ENCODE data around the gene LGALS9. TPM values are rescaled to one million over a fixed set of nuclear protein-coding genes. Genes with fewer than 3 reads are reported as not detected.
"Not testable (repeated sequence)": the region's sequence is repeated elsewhere in the genome, so short reads cannot be mapped to it uniquely, and the experiment has no call there.

The LGALS9 gene
- total RNA-seq, 1 experiment from 2014 or later: 113 TPM

DNA sequence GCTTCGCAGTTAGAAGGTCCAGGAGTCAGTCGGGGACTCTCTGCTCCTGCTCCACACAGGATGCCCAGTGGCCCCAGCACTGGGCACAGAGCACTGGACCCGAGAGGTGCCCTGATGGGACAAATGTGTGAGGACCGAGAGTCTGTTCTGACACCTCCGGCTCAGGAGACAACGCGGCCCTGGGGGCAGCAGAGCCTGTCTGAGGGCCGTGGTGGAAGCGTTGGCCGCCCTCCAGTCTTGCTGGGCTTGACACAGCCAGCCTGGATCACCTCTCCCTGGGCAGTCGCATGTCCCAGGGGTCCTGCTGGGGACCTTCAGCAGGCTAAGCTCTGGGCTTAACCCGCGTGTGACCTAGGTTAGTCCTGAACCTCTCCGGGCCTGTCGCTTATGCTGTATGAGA is 23.1 kb downstream of the LGALS9 start:
- DNase-seq (ENCODE audit: low read depth): no peak

DNA sequence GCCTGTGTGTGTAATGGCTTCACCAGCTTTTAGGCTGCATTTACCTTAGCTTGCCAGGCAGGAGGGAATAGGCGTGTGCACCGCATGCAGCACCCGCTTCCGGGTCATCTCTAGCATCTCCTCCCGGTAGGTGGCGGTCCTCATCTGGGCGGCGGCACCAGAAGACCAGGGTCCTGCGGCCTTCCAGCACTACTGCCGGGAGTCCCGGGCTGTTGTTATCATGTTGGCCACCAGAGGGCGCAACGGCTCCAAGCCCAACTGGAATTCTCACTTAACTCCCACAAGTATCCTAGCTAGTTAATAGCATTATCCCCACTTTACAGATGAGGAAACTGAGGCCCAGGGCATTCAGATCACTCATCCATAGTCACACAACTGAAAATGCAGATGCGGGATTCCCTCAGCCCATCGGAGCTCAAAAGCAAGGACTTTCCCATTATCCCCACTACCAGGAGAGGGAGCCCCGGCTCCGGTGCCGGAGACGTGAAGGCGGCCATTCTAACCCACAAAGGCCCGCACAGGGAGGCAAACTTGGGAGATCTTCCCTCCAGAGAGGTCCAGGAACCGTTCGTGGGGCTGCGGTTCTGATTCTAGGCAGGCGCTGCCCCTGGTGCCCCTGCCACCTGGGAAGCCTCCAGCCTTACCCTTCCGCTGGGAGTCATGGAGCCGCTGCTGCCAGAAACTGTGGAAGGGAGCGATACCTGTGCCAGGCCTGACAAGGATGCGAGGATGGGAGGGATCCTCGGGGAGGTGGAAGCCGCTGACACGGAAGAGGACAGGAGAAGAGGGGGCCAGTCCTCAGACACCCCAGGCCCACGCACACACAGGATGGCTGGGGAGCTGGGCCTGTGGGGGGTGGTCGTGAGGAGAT is 23.9 kb downstream of the LGALS9 start:
- DNase-seq (ENCODE audit: low read depth): peak; percentile 56

DNA sequence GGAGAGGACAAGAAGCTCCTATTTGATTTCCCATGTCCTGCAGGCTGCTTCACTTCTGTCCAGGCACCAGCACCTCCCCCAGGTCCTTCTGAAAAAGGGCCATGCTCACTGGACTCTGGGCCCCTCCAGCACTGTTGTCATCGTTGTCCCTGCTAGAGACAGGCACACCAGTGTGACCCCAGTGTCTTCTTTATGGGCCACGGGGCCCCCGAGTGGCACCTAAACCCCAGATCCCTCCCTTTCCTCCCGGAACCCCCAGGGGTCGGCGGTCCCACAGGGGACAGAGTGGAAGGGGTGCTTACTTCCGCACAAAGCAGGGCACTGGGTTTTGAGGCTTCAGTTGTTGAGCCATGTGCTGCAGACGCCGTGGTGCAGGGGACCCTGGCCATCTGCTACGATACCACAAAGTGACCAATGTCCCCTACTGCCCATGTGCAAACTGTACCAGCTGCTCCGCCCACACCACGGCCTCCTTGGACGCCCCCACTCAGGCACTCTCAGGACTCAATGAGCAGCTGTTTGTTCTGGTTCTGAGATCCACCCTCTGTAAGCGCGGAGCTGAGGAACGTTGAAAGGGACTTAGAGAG is 24.6 kb downstream of the LGALS9 start:
- DNase-seq (ENCODE audit: low read depth): not testable (repeated sequence)

DNA sequence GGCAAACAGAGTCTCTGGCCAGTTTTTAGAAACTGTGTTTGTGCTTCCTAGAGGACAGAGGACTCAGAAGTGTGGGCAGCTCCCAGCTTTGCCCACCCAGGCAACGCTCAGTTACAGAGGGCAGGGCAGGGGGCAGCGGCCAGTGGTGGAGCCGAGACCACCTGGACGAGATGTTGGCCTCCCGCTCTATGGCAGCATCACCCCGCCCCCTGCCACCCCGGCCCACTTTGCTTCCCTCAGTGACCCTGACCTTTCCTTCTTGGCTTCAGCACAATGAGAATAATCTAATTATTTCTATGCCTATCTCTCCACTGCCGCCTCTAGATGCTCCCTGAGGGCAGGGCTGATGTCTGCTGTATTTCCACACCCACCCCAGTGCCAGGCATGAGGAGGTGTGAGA is 25.6 kb downstream of the LGALS9 start:
- DNase-seq (ENCODE audit: low read depth): not testable (repeated sequence)

DNA sequence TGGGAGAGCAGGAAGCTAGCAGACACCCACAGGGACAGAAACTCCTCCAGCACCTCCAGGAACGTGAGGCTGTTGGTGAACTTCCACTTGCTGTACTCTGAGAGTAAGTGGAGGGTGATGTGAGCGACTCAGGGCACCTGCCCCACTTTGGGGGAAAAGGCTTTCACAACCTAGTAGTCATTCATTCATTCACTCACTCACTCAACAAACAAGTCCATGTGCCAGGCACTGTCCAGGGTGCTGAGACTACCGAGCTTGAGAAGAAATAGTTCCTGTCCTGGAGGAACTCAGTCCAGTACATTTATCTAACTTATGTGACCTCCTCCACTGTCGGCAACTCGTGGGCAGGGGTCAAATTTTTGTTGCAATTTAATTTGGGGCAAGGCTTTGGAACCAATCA is 26.6 kb downstream of the LGALS9 start:
- no peak for DNase-seq (ENCODE audit: low read depth)

DNA sequence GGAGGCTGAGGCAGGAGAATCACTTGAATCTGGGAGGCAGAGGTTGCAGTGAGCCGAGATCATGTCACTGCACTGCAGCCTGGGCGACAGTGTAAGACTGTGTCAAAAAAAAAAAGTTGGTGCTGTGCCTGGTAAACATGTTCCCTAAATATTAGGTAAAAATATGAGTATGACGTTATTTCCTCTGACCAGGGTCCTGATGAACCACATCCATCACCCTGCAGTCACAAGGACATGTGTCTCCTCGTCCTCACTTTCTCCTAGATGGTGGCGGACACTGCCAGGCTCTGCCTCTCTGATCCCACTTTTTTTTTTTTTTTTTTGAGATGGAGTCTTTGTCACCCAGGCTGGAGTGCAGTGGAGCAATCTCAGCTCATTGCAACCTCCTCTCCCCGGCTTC is 28.7 kb downstream of the LGALS9 start:
- DNase-seq (ENCODE audit: low read depth): no peak

DNA sequence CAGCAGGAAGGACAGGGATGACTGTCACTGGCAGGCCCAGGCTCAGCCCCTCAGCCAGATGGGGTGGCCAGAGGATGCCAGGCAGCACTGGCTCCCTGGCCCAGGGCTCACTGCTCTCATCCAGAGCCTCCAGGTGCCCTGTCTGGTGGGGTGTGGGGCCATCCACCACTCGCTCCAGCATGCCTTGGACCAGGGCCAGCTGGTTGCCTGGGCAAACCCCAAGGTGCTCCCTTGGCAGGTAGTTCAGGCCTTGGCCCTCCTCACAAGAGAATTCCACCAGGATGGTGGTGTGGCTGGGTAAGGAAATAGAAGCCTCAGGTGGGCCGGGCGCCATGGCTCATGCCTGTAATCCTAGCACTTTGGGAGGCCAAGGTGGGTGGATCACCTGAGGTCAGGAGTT is 29.4 kb downstream of the LGALS9 start:
- DNase-seq (ENCODE audit: low read depth): no peak

DNA sequence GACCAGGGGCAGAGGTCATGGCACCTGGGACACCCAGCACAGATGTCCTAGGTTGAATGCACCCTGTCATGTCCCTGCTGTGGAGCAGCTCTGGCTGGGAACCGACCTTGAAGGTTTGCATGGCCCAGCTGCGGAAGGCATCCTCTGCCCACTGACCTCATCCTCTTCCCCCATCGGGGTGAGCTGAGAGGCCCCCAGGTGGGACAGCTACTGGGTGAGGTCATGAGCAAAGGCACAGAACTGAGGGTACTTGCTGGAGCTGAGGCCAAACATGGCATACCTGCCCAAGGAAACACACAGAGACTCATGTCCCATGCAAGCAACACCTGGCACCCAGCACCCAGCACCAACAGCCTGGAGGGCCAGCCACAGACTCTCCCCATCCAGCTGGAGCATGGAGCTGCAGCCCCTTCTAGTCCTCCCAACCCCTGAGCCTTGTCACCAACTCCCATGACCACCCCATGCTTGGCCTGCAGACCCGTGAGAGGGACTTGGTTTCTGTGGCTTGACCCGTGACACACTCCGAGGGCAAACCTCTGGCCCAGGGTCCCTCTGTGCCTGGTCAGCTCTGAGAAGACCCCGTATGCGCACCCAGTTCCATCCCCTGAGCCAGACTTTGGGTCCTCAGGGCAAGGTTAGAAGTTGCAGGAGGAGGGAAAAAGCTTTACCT is 33.1 kb downstream of the LGALS9 start:
- no peak for DNase-seq (ENCODE audit: low read depth)

DNA sequence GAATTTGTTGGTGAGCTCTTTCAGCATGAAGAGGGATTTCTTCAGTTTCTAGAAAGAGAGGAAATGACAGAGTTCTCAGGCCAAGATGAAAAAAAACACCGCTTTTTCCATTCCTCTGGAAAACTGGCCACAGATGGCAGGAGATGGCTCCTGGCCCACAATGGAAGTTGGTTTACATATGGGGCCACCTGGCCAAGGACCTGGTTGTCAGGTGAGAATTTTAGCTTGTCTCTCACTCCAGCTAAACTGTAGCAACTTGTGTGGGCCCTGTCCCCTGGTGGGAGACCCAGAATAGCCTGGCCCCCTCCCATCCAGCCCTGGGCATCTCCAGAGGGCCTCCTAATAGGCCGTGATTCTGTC is 33.6 kb downstream of the LGALS9 start:
- DNase-seq (ENCODE audit: low read depth): no peak

DNA sequence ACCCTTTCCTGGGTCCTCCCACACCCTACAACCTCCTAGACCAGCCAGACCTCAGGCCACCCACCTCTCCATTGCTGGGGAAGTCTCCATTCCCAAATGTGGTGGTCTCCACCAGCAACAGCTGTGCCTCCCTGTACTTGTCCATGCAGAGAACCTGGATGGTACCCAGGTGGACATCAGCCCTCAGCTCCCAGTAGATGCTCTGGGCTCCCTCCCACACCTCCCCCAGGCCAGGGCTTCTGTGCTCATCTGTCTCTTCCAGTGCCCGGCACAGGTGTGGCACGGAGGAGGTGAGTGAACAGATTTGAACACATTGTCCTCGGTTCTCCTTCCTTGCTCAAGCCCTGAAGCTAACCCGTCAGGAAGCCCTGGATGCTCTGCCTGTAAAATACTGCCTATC is 34.6 kb downstream of the LGALS9 start:
- DNase-seq (ENCODE audit: low read depth): no peak

DNA sequence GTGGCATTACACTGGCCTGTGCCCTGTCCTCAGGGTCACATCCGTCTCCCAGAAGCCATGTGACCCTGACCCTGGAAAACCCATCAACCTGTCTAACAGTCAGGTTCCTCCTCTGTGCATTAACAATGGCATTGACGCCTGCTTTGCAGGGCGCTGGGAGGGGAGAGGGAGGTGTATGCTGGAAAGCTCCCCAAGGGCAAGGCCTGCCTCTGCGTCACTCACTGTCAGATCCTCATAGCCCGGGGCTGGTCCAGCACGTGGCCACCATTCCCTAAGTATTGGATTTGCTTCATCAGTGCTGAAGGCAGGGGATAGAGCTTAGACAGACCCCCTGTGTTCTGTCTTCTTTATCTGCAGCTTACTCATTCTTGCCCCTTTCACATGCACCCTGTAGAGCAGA is 35.3 kb downstream of the LGALS9 start:
- DNase-seq (ENCODE audit: low read depth): not testable (repeated sequence)

DNA sequence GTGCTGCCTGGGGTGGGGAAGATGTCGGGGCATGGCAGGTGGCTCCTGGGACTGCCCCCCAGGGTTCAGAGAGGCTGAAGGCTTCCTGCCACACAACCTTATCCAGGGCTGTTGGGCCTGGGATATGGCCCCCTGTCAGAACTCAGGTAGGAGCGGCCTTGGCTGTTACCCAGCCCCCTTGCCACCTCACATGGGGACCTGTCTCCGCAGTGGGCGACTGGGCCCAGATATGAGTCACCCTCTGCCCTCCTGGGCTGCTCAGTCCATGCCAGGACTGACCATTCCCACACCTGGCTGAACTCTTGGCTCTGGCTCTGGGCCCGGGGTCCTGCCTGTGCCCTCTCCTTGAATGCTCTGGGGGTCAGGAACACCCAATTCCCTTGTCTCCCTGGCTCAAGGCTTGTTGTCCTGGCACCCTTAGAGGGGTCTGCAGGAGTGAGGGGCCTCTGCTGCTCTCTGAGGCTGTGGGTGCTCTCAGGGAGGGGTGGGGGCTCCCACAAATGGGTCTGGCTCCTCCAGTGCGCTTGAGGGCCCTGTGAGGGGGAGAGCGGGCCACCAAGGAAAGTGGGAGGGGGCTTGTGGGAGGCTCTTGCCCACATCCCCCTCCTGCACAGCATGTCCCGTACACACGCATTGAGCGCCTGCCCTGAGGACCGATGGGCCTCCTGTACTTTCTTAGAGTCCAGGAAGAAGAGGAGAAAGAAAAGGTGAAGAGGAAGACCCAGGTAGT is 36.0 kb downstream of the LGALS9 start:
- no peak for DNase-seq (ENCODE audit: low read depth)

DNA sequence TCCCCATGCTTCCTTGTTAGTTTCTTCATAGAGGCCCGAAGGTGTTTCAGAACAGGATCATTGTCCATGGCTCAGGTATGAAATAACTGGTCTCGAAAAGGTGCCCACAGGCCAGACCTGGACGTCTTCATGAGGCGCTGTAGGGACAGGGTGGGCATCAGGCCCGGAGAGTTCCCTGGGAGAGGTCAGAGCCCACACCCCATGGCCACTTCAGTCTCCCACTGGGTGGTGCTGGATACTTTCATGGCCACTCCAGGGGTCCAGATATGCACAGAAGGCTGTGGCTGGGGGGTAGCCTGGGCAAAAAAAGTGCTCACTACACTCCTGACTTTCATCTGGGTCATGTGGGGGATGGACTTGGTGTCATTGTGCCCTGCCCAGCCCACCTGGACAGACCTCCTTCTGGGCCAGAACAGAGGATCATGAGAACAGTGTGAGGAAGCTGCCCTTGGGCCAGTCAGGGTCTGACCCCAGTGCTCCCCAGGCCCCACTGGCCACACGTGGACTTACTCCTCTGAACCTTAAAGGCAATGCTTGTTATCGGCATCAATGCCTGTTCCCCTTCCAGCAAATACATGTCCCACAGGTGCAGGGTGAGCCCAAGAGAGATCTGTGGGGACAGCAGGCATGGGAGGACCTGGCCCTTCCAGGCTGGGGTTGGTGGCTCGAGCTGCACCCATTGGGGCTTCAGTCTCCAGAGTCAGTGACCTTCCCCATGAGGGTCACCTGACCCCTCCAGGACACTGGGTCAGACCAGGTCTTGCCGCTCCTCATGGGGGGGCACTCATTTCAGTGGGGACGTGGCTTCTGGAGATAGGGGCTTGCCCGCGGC is 36.9 kb downstream of the LGALS9 start:
- no peak for DNase-seq (ENCODE audit: low read depth)

DNA sequence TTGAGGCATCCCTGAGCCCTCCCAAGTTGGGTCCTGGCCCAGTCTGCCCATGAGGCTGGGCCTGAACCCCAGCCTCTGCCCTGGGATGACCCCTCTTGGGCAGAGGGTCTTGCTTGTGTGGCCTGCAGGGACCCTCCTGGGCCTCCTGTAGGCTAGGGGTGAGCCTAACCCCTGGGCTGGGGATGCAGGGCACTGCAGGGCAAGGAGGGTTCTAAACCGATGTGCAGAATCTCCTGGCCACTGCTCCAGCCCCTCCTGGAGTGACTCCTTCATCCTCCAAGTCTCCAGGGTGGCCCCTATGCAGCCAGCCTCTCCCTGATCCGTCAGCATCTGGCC is 37.5 kb downstream of the LGALS9 start:
- no peak for DNase-seq (ENCODE audit: low read depth)

DNA sequence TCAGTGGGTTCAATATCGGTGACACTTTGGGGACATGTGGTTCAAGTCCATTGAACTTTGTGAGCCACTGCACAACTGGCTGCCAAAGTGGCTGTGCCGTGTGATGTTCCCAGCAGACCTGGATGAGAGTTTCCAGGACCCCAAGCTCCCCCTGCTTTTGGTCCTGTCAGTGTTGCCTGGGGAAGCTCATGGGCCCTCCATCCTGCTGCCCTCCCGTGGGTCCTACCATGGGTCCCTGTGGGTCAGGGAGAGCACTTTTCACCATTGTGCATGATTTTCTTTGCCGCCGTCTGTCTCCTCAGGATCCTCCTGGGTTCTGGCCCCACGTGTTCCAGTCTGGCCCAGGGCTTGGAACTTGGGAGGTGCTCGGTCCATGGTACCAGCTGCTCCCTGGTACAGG is 38.1 kb downstream of the LGALS9 start:
- DNase-seq (ENCODE audit: low read depth): no peak

DNA sequence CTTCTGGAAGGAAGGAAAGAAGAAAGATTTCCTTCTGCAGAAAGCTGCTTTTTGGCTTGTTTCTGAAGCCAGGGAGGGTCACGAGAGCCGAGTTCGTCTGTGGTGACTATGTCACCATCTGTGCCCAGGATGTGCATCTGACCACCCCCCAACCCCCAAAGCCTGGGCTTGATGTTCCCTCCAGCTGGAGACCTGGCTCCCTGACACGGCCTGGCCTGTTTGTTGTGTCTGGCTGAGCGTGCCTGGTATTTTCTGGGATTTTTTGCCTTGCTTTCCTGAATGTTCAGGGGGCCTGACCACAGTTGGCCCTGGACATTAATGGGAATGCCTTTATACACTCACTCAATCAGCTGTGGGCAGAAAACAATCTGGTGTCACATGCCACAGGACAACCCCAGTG is 38.9 kb downstream of the LGALS9 start:
- no peak for DNase-seq (ENCODE audit: low read depth)

DNA sequence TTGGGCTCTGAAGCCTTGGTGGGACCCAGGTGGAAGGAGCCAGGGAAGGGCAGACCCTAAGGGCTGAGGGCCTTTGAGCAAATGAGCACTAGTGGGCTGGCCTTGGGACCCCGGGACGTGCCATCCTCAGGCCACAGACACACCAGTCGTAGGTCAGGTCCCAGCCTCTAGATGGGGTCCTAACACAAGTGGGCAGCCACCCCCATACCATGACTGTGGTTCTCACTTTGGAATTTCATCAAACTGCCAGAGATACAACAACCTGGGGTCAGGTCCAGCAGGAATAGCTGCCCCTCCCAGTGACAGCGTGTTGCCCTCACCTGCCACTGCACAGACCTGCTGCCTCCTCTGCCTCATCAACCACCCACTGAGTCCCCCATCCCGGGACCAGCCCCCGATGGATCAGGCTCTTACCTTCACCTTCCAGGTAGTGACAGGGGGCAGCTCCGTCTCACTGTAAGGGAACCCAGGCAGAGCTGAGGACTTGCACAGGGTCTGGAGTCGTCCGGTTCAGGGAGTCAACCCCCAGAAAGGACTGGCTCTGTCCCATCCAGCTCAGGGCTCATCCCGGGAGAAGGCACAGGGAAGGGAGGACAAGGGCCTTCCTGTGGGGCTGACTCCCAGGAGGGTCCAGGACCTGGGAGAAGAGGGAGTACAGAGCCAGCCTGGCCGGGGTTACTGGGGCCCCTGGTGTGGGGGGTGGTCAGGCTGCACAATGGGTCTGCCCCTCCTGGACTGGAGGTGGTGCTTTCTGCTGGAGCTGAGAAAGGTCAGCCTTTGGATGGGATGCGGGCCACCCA is 40.0 kb downstream of the LGALS9 start:
- DNase-seq (ENCODE audit: low read depth): no peak

DNA sequence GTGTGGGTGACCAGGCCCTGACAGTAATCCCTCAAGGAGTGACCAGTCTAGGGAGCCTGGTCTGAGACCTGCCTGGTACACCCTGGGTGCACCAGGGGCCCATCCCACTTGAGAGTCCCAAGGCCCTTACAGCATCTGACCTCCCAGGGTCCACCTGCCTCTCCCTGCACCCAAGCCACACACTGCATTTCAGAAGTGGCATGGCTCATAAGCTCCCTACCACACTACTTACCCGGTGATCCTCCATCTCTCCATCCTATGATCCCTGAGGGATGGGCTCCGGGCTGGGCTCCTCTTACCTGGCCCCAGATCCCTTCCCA is 40.6 kb downstream of the LGALS9 start:
- DNase-seq (ENCODE audit: low read depth): no peak

DNA sequence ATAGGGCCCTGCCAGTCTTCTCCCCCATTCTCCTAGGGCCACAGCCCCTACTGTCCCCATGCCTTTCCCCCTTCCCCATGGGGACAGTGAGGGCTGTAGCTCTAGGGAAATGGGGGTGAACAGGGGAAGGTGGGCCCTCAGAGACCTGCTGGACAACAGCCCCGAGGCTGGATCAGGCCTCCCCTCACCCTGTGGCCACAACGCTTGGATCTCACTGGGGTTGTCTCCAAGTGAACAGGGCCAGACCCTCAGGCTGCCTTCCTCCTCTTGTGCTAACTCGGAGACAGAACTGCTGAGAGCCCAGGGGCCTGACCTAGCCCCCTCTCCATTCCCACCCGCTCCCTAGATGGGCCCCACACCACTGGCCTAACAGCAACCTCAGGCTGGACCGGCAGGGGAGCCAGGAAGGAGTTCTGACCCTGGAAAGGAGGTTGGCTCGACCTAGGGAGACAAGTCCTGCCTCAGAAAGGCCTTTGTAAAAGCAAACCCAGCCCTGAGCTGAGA is 41.0 kb downstream of the LGALS9 start:
- not testable (repeated sequence) for DNase-seq (ENCODE audit: low read depth)

DNA sequence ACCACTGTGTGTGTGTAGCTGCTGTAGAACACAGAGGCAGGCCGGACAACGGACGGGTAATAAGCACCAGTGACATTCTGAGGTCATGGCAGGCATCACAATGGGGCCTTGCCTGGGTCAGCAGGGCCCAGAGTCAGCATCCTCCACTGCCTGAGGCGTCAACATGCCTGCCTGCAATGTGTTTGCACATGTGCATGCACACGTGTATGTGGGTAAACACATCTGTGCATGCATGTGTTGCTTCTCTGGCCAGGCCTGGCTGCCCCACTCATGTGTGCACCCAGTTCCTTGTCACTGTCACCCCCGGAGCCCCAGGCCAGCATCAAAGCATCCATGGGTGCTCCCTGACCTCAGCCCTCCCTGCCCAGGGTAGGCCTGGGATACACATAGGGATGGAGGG is 43.3 kb downstream of the LGALS9 start:
- no peak for DNase-seq (ENCODE audit: low read depth)

DNA sequence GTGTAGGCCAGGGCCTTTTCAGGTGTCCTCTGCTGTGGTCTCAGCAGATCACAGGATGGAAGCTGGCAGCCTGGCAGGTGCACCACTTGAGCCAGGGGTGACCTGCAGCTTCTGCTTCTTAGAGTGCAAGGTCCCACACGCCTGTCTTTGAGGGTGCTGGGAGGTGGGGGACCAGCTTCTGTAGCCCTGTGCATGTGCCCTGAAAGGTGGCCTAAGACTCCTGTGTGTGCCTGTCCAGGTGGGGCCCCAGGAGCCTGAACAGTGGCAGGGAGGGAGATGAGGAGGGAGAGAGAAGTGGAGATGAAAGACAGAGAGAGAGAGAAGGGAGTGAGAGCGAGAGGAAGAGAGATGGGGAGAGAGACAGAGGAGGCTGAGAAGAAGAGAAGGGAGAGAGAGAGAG is 46.2 kb downstream of the LGALS9 start:
- DNase-seq (ENCODE audit: low read depth): no peak
